ENCODE data around the gene POGLUT3. TPM values are rescaled to one million over a fixed set of nuclear protein-coding genes. Genes with fewer than 3 reads are reported as not detected.

Gene POGLUT3
- total RNA-seq, 1 experiment from 2014 or later: 13.1 TPM

DNA sequence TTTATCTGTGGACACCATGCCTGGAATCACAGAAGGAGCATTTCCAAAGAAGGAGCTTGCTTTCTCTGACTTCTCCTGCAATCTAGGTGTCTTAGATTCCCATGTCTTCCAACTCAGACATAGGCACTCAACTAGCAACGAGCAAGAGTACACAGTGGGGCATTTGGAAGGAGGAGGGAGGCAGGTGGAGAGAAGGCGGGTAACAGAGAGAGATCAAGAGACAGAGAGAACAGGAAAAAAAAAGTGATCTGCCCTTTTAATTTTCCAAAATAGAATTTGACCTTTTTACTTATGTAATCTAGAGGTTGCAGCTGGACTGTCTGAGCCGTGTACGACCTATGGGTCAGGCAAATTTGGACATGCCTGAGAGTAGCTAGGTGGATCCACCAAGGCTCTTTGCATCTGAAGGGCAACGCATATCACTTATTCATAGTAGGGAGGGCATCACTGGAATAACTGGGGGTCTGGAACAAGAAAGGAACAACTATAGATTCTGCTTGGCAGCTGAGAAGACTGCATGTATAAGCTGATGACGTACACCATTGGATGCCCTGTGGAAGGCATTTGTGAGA is 37.3 kb upstream of the POGLUT3 start:
- Histone ChIP-seq H2AFZ (ENCODE audit: low read length) (no peak overlapping the region), H2BK20ac (ENCODE audit: low read depth, low read length, poor library complexity, severe bottlenecking) (no peak overlapping the region), H3K18ac (ENCODE audit: insufficient read length, low read depth, low read length) (no peak overlapping the region), H3K56ac (ENCODE audit: insufficient read length, low read depth, low read length) (no peak overlapping the region), H3K4me1 (ENCODE audit: insufficient read depth, low read length) (0 out of 2 replicates have a peak, but pooled peaks cover 6% of the 10 kb centered on the region), H3K23ac (ENCODE audit: insufficient read length, low read depth, low read length) (no peak overlapping the region), H3K4me2 (ENCODE audit: insufficient read depth, insufficient read length, low read length) (no peak overlapping the region), H3K79me2 (ENCODE audit: insufficient read depth, low read length) (no peaks in the 10 kb centered on the region), H3K9ac (ENCODE audit: extremely low read depth, insufficient read length, low read length) (no peak overlapping the region), H3K9me3 (ENCODE audit: control insufficient read depth, low read depth, low read length) (no peaks in the 10 kb centered on the region), H2BK15ac (ENCODE audit: low read depth, low read length) (no peak overlapping the region), H4K91ac (ENCODE audit: insufficient read length, low read depth, low read length) (no peak overlapping the region), H2BK120ac (ENCODE audit: low read depth, low read length, poor library complexity, severe bottlenecking) (no peak overlapping the region), H4K8ac (replicated peaks; ENCODE audit: insufficient read length, low read depth, low read length) (no peak overlapping the region), H3K23me2 (ENCODE audit: insufficient read length, low read depth, low read length, poor library complexity, severe bottlenecking) (no peaks in the 10 kb centered on the region), H3K27me3 (ENCODE audit: insufficient read depth, low read length) (no peaks in the 10 kb centered on the region), H2BK12ac (ENCODE audit: insufficient read length, low read depth, low read length) (no peak overlapping the region), H2AK5ac (ENCODE audit: insufficient read length, low read length) (no peak overlapping the region), H3K4ac (ENCODE audit: low read depth, low read length) (no peak overlapping the region), H3K27ac (ENCODE audit: insufficient read length, low read depth, low read length) (no peak overlapping the region), H3T11ph (ENCODE audit: low read length) (no peak overlapping the region), H2BK5ac (ENCODE audit: insufficient read length, low read length) (no peak overlapping the region), H3K79me1 (ENCODE audit: insufficient read depth, low read depth, low read length, poor library complexity, severe bottlenecking) (no peaks in the 10 kb centered on the region), H3K14ac (ENCODE audit: insufficient read depth, low read length) (no peak overlapping the region; the same call in 1 of the 2 replicates), H4K20me1 (ENCODE audit: control insufficient read depth, insufficient read depth, insufficient read length) (no peaks in the 10 kb centered on the region), H4K5ac (ENCODE audit: insufficient read length, low read depth, low read length) (peak overlapping the region; percentile 75)
- Mint-ChIP-seq H3K27ac (no peak overlapping the region), H3K36me3 (ENCODE audit: insufficient read depth in 1 of 3, low read depth in 3 of 3) (no peaks in the 10 kb centered on the region), H3K9me3 (no peaks in the 10 kb centered on the region), H3K4me3 (no peak overlapping the region), H3K27me3 (ENCODE audit: low read depth) (no peaks in the 10 kb centered on the region), H3K4me1 (peaks cover 12 to 14% of the 10 kb centered on the region in 2 experiments)
- no CpG with 5 or more reads among the region's 6 CpGs for WGBS (ENCODE audit: extremely low coverage, insufficient read length, low lambda C conversion rate)
- no peak for TF ChIP-seq CTCF (conservative IDR thresholded peaks at IDR 0.05)
- DNase-seq: no peak

Measured in H9 (cell line).